Activated CD4-positive, alpha-beta T cell treated with anti-CD3 and anti-CD28 coated beads, Interleukin-2, amount 50 U/mL, for 16 hours (primary cell): ENCODE data around the gene CHCT1.
"Not testable (repeated sequence)": the region's sequence is repeated elsewhere in the genome, so short reads cannot be mapped to it uniquely, and the experiment has no call there.

ENCODE experiments used
- DNase-seq: peaks from one replicate; pipeline ENCODE4 v3.0.0-alpha.2; 2020

CHCT1 gene

GRCh38 chr17:60422162-60422665 lies at the start of gene CHCT1:
TSS of gene CHCT1 (plus strand) at chr17:60422489. CDS start at chr17:60422593, 104 bp downstream.
- no peak for DNase-seq

DNA sequence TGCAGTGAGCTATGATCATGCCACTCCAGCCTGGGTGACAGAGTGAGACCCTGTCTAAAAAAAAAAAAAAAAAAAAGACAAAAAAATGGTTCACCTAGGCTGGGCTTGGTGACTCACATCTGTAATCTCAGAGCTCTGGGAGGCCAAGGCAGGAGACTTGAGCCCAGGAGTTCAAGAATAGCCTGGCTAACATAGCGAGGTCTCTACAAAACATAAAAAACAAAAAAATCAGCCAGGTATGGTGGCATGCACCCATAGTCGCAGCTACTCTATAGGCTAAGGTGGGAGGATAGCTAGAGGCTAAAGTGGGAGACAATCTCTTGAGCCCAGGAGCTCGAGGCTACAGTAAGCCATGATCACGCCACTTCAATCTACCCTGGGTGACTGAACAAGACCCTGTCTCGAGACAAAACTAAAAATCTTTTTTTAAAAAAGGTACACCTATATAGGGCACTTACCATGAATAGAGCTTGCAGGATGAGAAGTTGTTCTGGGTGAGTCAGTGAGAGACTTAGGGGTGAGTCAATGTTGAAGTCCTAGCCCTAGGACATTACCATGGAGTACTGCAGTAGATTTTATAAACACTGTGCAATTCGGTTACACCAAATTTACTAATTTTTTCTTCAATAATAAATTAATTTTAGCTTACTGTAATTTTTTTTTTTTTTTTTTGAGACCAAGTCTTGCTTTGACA lies 49.4 kb upstream of the CHCT1 start:
- peak; percentile 45 for DNase-seq

- not testable (repeated sequence) for DNase-seq
Measured at GRCh38 chr17:60378187-60378586, 44.1 kb upstream of the CHCT1 start.

DNA sequence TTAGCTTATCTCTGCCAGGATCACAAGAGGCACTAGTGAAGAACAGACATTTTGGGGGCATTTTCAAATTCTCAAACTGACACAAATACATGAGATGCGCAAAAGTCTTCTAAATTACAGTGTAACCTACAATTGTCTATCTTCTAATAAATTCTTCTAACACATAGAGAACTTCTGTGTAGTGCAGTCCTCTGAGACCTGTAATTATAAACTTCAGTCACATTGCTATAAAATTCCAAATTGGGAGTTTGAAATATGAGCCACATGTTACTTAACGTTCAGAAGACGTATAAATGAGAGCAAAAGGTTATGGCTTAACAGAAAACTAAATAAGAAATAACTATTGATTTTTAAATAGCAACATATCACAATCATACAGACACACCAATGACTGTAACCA lies 42.8 kb upstream of the CHCT1 start:
- not testable (repeated sequence) for DNase-seq

DNA sequence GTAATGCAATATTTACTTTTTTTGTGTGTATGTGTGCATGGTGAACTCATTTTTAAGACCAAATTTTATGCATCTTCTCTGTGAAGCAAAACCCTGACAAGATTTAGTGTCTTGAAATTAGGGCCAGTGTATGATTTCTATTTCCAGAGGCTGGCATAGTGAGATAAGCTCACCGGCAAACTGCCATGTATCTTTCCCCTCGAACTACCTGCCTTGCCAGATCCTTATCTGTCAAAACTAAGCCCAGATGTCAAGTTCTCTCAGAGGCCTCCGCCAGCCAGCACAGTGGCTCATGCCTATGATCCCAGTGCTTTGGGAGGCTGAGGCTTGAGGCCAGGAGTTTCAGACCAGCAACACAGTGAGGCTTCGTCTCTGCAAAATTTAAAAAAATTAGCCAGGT lies 40.3 kb upstream of the CHCT1 start:
- DNase-seq = no peak

- DNase-seq = no peak
Measured at GRCh38 chr17:60383379-60383778, 38.9 kb upstream of the CHCT1 start.

- not testable (repeated sequence) for DNase-seq
Measured at GRCh38 chr17:60384921-60385320, 37.4 kb upstream of the CHCT1 start.

GRCh38 chr17:60386147-60387058 lies 35.9 kb upstream of the CHCT1 start:
- DNase-seq = no peak

GRCh38 chr17:60387666-60388065 lies 34.6 kb upstream of the CHCT1 start:
- DNase-seq = no peak

GRCh38 chr17:60388742-60389141 lies 33.5 kb upstream of the CHCT1 start:
- no peak for DNase-seq

GRCh38 chr17:60390186-60390585 lies 32.1 kb upstream of the CHCT1 start:
- DNase-seq = no peak

DNA sequence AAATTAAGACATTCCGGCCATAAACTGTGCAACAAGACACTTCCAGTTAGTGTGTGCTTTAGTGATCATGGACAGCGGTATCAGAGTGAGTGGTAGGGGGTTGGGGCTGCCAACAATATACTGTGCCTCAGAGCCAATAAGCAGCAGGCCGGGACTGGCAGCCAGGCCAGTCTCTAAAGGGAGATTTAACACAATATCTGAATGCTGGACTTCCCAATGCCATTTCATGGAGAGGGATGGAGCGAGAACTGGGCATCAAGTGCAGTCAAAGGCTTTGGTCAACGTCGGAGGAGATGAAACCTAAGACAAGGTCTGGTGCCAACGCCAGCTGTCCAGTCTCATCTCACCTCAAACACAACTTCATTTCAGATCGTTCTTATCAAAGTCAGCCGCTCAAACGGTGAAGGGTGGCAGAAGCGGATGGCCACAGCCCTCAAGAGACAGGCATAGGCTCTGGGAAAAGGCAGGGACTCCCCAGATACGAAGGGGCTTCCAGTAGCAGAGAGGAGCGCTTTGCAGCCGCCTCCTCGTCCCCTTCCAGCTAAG lies 31.3 kb upstream of the CHCT1 start:
- no peak for DNase-seq

GRCh38 chr17:60391471-60392041 lies 30.7 kb upstream of the CHCT1 start:
- DNase-seq = no peak

DNA sequence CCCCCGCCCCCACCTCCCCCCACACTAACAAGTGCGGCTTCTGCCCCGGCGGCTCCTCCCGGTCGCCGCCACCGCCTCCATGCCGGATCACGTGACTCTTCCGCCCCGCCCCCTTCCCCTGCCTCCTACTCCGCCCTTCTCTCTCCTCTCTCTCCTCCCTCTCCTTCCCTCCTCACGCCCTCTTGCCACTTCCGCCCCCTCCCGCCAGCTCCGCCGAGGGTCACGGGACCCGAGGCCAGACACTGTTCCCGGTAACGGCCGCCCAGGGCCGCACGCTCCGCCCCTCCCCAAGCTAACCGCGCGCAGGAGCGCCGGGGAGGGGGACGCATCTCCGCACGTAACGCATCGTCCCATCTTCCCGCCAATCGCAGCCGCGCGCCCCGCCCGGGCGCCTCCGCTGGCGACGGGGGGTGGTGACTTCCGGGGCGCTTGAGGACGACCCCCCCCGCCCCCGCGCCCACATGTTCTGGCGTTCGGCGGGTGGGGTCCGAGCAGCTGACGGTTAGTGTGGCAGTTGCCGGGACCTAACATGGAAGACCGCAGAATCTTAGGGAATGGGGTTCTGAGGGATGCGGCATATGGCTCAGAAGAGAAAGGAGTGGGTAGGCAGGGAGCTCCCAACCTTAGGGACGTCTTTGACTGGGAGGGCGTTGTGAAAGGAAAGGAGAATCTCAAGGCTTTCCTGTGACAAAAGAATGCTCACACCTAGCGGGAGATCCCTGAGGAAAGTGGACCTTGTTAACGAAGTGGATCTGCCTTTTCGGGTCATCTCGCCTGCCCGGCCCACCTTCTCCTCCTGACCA lies 30.0 kb upstream of the CHCT1 start, which contains the start of gene USP32:
Gene USP32, minus strand, starts transcription at position 92 of the 803 bp plus-strand sequence. CDS start 194 bp downstream, outside the sequence.
- DNase-seq = peak; percentile 100

- peak; percentile 59 for DNase-seq
Measured at GRCh38 chr17:60392845-60393702, 29.2 kb upstream of the CHCT1 start.

GRCh38 chr17:60393840-60394723 lies 28.2 kb upstream of the CHCT1 start:
- DNase-seq = no peak

GRCh38 chr17:60395508-60396065 lies 26.7 kb upstream of the CHCT1 start:
- DNase-seq = peak; percentile 59

DNA sequence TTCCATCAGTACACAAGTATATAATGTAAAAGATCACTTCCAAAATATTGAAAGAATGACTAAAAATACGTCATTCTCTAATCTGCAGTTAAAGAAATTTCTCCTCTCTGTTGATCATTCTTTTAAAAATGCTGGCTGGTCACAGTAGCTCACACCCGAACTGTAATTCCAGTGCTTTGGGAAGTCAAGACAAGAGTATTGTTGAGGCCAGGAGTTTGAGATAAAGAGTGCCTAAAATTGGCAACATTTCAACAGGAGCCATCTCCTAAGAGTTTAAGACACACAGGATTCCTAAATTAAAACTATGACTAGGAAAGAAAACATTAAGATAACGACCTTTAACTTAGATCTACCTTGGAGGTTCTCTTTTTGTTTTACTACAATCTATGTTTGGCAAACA lies 25.9 kb upstream of the CHCT1 start:
- no peak for DNase-seq

- no peak for DNase-seq
Measured at GRCh38 chr17:60398227-60398959, 23.9 kb upstream of the CHCT1 start.
